ENCODE data around the gene DUOXA1. TPM values are rescaled to one million over a fixed set of nuclear protein-coding genes. Genes with fewer than 3 reads are reported as not detected.

The DUOXA1 gene
- total RNA-seq, 1 donor from 2014 or later = not detected

GRCh38 chr15:45150481-45150880, 20.8 kb upstream of the DUOXA1 start:
- DNase-seq (ENCODE audit: low read depth, low spot score) = no peak
- Mint-ChIP-seq H3K9me3 (no peaks in the 10 kb centered on the region), H3K27me3 (ENCODE audit: low read depth) (no peaks in the 10 kb centered on the region), H3K36me3 (ENCODE audit: low read depth) (no peaks in the 10 kb centered on the region), H3K4me3 (no peak overlapping the region), H3K4me1 (no peaks in the 10 kb centered on the region), H3K27ac (ENCODE audit: unreplicated experiment) (no peak overlapping the region)
- no peak for TF ChIP-seq CTCF (conservative IDR thresholded peaks at IDR 0.05)

GRCh38 chr15:45149060-45149459, 19.4 kb upstream of the DUOXA1 start:
- TF ChIP-seq CTCF (conservative IDR thresholded peaks at IDR 0.05) = no peak
- Mint-ChIP-seq H3K27ac (ENCODE audit: unreplicated experiment) (no peak overlapping the region), H3K27me3 (ENCODE audit: low read depth) (peaks cover 7% of the 10 kb centered on the region), H3K9me3 (no peaks in the 10 kb centered on the region), H3K36me3 (ENCODE audit: low read depth) (no peaks in the 10 kb centered on the region), H3K4me1 (no peaks in the 10 kb centered on the region), H3K4me3 (no peak overlapping the region)
- DNase-seq (ENCODE audit: low read depth, low spot score) = no peak

- H3K27ac Mint-ChIP-seq (ENCODE audit: unreplicated experiment) = no peak overlapping the region
- peaks cover 7% of the 10 kb centered on the region for H3K27me3 Mint-ChIP-seq (ENCODE audit: low read depth)
- no peak overlapping the region for H3K4me3 Mint-ChIP-seq
- no peaks in the 10 kb centered on the region for H3K9me3 Mint-ChIP-seq
- DNase-seq (ENCODE audit: low read depth, low spot score) = no peak
- H3K4me1 Mint-ChIP-seq = no peaks in the 10 kb centered on the region
- TF ChIP-seq CTCF (conservative IDR thresholded peaks at IDR 0.05) = no peak
- H3K36me3 Mint-ChIP-seq (ENCODE audit: low read depth) = no peaks in the 10 kb centered on the region
These were observed 18.7 kb upstream of the DUOXA1 start for GRCh38 chr15:45148076-45149059.

GRCh38 chr15:45147606-45148005, 17.9 kb upstream of the DUOXA1 start:
- H3K9me3 Mint-ChIP-seq = no peaks in the 10 kb centered on the region
- no peak overlapping the region for H3K4me3 Mint-ChIP-seq
- DNase-seq (ENCODE audit: low read depth, low spot score) = no peak
- TF ChIP-seq CTCF (conservative IDR thresholded peaks at IDR 0.05) = no peak
- H3K27ac Mint-ChIP-seq (ENCODE audit: unreplicated experiment) = no peak overlapping the region
- peaks cover 7% of the 10 kb centered on the region for H3K27me3 Mint-ChIP-seq (ENCODE audit: low read depth)
- no peaks in the 10 kb centered on the region for H3K4me1 Mint-ChIP-seq
- H3K36me3 Mint-ChIP-seq (ENCODE audit: low read depth) = no peaks in the 10 kb centered on the region

GRCh38 chr15:45146405-45146804, 16.7 kb upstream of the DUOXA1 start:
- Mint-ChIP-seq H3K27ac (ENCODE audit: unreplicated experiment) (no peak overlapping the region), H3K36me3 (ENCODE audit: low read depth) (no peaks in the 10 kb centered on the region)
- no peak for TF ChIP-seq CTCF (conservative IDR thresholded peaks at IDR 0.05)

More at GRCh38 chr15:45146405-45146804, 16.7 kb upstream of the DUOXA1 start:
- Mint-ChIP-seq H3K9me3 (no peaks in the 10 kb centered on the region), H3K4me1 (no peaks in the 10 kb centered on the region), H3K27me3 (ENCODE audit: low read depth) (peaks cover 7% of the 10 kb centered on the region), H3K4me3 (no peak overlapping the region)
- DNase-seq (ENCODE audit: low read depth, low spot score) = no peak
